ENCODE results near the gene CWF19L2.
"Not testable (repeated sequence)": the region's sequence is repeated elsewhere in the genome, so short reads cannot be mapped to it uniquely, and the experiment has no call there.

The CWF19L2 gene

GRCh38 chr11:107457558-107458271, at the start of gene CWF19L2:
CWF19L2 (minus strand) TSS chr11:107457825; CDS start chr11:107457816, 9 bp downstream.
- in situ Hi-C loops (cut with HindIII; ENCODE audit: low sequenced_read_pairs): no loop called here

GRCh38 chr11:107505647-107506225, 48.1 kb upstream of the CWF19L2 start:
- in situ Hi-C loops (cut with HindIII; ENCODE audit: low sequenced_read_pairs): no loop called here

GRCh38 chr11:107504981-107505380, 47.4 kb upstream of the CWF19L2 start:
- in situ Hi-C loops (cut with HindIII; ENCODE audit: low sequenced_read_pairs): no loop called here

GRCh38 chr11:107501713-107502112, 44.1 kb upstream of the CWF19L2 start:
- in situ Hi-C loops (cut with HindIII; ENCODE audit: low sequenced_read_pairs): no loop called here

GRCh38 chr11:107497371-107497770, 39.7 kb upstream of the CWF19L2 start:
- in situ Hi-C loops (cut with HindIII; ENCODE audit: low sequenced_read_pairs): not testable (repeated sequence)

- in situ Hi-C loops (cut with HindIII; ENCODE audit: low sequenced_read_pairs): no loop called here
Observed at GRCh38 chr11:107496011-107496410, 38.4 kb upstream of the CWF19L2 start.

GRCh38 chr11:107494055-107494454, 36.4 kb upstream of the CWF19L2 start:
- in situ Hi-C loops (cut with HindIII; ENCODE audit: low sequenced_read_pairs): no loop called here

GRCh38 chr11:107493117-107493516, 35.5 kb upstream of the CWF19L2 start:
- in situ Hi-C loops (cut with HindIII; ENCODE audit: low sequenced_read_pairs): no loop called here

GRCh38 chr11:107490836-107491235, 33.2 kb upstream of the CWF19L2 start:
- in situ Hi-C loops (cut with HindIII; ENCODE audit: low sequenced_read_pairs): no loop called here

GRCh38 chr11:107482234-107482633, 24.6 kb upstream of the CWF19L2 start:
- in situ Hi-C loops (cut with HindIII; ENCODE audit: low sequenced_read_pairs): no loop called here

GRCh38 chr11:107478922-107479321, 21.3 kb upstream of the CWF19L2 start:
- in situ Hi-C loops (cut with HindIII; ENCODE audit: low sequenced_read_pairs): no loop called here

GRCh38 chr11:107477820-107478219, 20.2 kb upstream of the CWF19L2 start:
- in situ Hi-C loops (cut with HindIII; ENCODE audit: low sequenced_read_pairs): no loop called here

GRCh38 chr11:107473792-107474191, 16.2 kb upstream of the CWF19L2 start:
- in situ Hi-C loops (cut with HindIII; ENCODE audit: low sequenced_read_pairs): no loop called here

- in situ Hi-C loops (cut with HindIII; ENCODE audit: low sequenced_read_pairs): no loop called here
Observed at GRCh38 chr11:107472966-107473365, 15.3 kb upstream of the CWF19L2 start.

- in situ Hi-C loops (cut with HindIII; ENCODE audit: low sequenced_read_pairs): no loop called here
Observed at GRCh38 chr11:107468596-107468995, 11.0 kb upstream of the CWF19L2 start.

- in situ Hi-C loops (cut with HindIII; ENCODE audit: low sequenced_read_pairs): no loop called here
Observed at GRCh38 chr11:107467696-107468095, 10.1 kb upstream of the CWF19L2 start.

- in situ Hi-C loops (cut with HindIII; ENCODE audit: low sequenced_read_pairs): not testable (repeated sequence)
Observed at GRCh38 chr11:107466275-107466866, 8.7 kb upstream of the CWF19L2 start.

GRCh38 chr11:107457205-107457557, 444 bp downstream of the CWF19L2 start:
- in situ Hi-C loops (cut with HindIII; ENCODE audit: low sequenced_read_pairs): no loop called here

GRCh38 chr11:107453594-107454286, 3.9 kb downstream of the CWF19L2 start:
- in situ Hi-C loops (cut with HindIII; ENCODE audit: low sequenced_read_pairs): no loop called here

GRCh38 chr11:107446822-107447431, 10.7 kb downstream of the CWF19L2 start:
- in situ Hi-C loops (cut with HindIII; ENCODE audit: low sequenced_read_pairs): no loop called here

GRCh38 chr11:107442715-107443215, 14.9 kb downstream of the CWF19L2 start:
- in situ Hi-C loops (cut with HindIII; ENCODE audit: low sequenced_read_pairs): no loop called here

Data from endothelial cell of hepatic sinusoid (primary cell).